Tibial artery (tissue), 4 donors: ENCODE results near the gene EFHC1.

ENCODE experiments used
- DNase-seq, 2 donors: peaks; one replicate each; pipeline ENCODE4 v3.0.0-alpha.2; 2019
- H3K27ac ChIP-seq, 2 donors: fragments of 200-600 bp; sonication (generic) in 1 of 2; 1 replicate in 1 of 2; 2 replicates in 1 of 2; pipeline ENCODE4 v1.5.1; 2018 to 2019; ENCODE audit warnings: mild to moderate bottlenecking in 1 of 2
- H3K27me3 ChIP-seq, 2 donors: fragments of 200-600 bp; sonication (generic) in 1 of 2; one replicate each; pipeline versions ENCODE4 v1.5.1 to v1.6.0; 2016 to 2019
- H3K36me3 ChIP-seq, 3 donors: fragments of 200-600 bp; sonication (generic) in 2 of 3; one replicate each; pipeline ENCODE4 v1.5.1; 2016 to 2019; ENCODE audit warnings: mild to moderate bottlenecking in 2 of 3
- H3K4me1 ChIP-seq, 4 donors: fragments of 200-600 bp; sonication (generic) in 2 of 4; 1 replicate in 3 of 4; 2 replicates in 1 of 4; pipeline ENCODE4 v1.5.1; 2016 to 2019
- H3K4me3 ChIP-seq, 2 donors: fragments of 200-600 bp; sonication (generic) in 1 of 2; 1 replicate in 1 of 2; 2 replicates in 1 of 2; pipeline ENCODE4 v1.5.1; 2018 to 2019; ENCODE audit warnings: mild to moderate bottlenecking in 2 of 2
- H3K9me3 ChIP-seq, 3 donors: fragments of 200-600 bp; sonication (generic) in 1 of 3; one replicate each; pipeline ENCODE4 v1.5.1; 2016 to 2019
- CTCF ChIP-seq, 2 experiments: fragments of 200-600 bp in 1 of 2; fragments of 450-650 bp in 1 of 2; IDR thresholded peaks; one replicate each; pipeline ENCODE4 v1.5.1; 2017 to 2019; ENCODE audit warnings: antibody characterized with exemption in 2 of 2, mild to moderate bottlenecking in 1 of 2, moderate library complexity in 1 of 2
- intact Hi-C: fragments of 100-400 bp; cut with DNase I; formaldehyde crosslinking; loops from one replicate; pipeline ENCODE4 v1.15.0; 2023; ENCODE audit warnings: low total_unique reads

EFHC1 gene

GRCh38 chr6:52511163-52511562 lies 91.0 kb downstream of the EFHC1 start:
- Histone ChIP-seq H3K9me3 (no peaks in the 10 kb centered on the region), H3K4me1 (peaks cover 0 to 80% (median 46%) of the 10 kb centered on the region in 4 donors), H3K36me3 (peaks cover 40 to 59% (median 47%) of the 10 kb centered on the region in 3 donors), H3K27ac (peak overlapping the region; percentile 82 to 83), H3K27me3 (no peaks in the 10 kb centered on the region), H3K4me3 (no peak overlapping the region)
- no peak for TF ChIP-seq CTCF (IDR thresholded peaks at IDR 0.05)
- no peak for DNase-seq
- intact Hi-C loops, result no loop called here

- no peaks in the 10 kb centered on the region for H3K27me3 ChIP-seq
- no peak for DNase-seq
- no peak for TF ChIP-seq CTCF (IDR thresholded peaks at IDR 0.05)
- peak overlapping the region; percentile 82 to 83 for H3K27ac ChIP-seq
- no peak overlapping the region for H3K4me3 ChIP-seq
- no peaks in the 10 kb centered on the region for H3K9me3 ChIP-seq
- intact Hi-C loops, result no loop called here
- peaks cover 0 to 85% (median 48%) of the 10 kb centered on the region in 4 donors for H3K4me1 ChIP-seq
- H3K36me3 ChIP-seq, result peaks cover 35 to 56% (median 42%) of the 10 kb centered on the region in 3 donors
These were observed 91.5 kb downstream of the EFHC1 start for GRCh38 chr6:52511572-52512151.

GRCh38 chr6:52512199-52512598 lies 92.1 kb downstream of the EFHC1 start:
- Histone ChIP-seq H3K4me3 (no peak overlapping the region), H3K27me3 (no peaks in the 10 kb centered on the region), H3K4me1 (peaks cover 0 to 90% (median 52%) of the 10 kb centered on the region in 4 donors), H3K27ac (peak overlapping the region; percentile 82 to 83), H3K9me3 (no peaks in the 10 kb centered on the region), H3K36me3 (peaks cover 29 to 51% (median 37%) of the 10 kb centered on the region in 3 donors)
- intact Hi-C loops, result no loop called here
- DNase-seq, result peak; percentile 75 to 87
- TF ChIP-seq CTCF (IDR thresholded peaks at IDR 0.05), result no peak

- Histone ChIP-seq H3K27me3 (no peaks in the 10 kb centered on the region), H3K27ac (peak overlapping the region; percentile 82 to 83), H3K4me1 (peaks cover 6 to 93% (median 56%) of the 10 kb centered on the region in 4 donors), H3K9me3 (no peaks in the 10 kb centered on the region), H3K4me3 (no peak overlapping the region), H3K36me3 (peaks cover 17 to 38% (median 28%) of the 10 kb centered on the region in 3 donors)
- TF ChIP-seq CTCF (IDR thresholded peaks at IDR 0.05), result no peak
- DNase-seq, result no peak
- intact Hi-C loops, result no loop called here
These were observed 93.3 kb downstream of the EFHC1 start for GRCh38 chr6:52513464-52513863.

- Histone ChIP-seq H3K36me3 (peaks cover 12 to 34% (median 24%) of the 10 kb centered on the region in 3 donors), H3K4me1 (peaks cover 7 to 96% (median 58%) of the 10 kb centered on the region in 4 donors), H3K9me3 (no peaks in the 10 kb centered on the region), H3K27ac (peak overlapping the region; percentile 82 to 83), H3K27me3 (no peaks in the 10 kb centered on the region), H3K4me3 (no peak overlapping the region)
- intact Hi-C loops, result no loop called here
- TF ChIP-seq CTCF (IDR thresholded peaks at IDR 0.05), result no peak
- no peak for DNase-seq
These were observed 93.8 kb downstream of the EFHC1 start for GRCh38 chr6:52513896-52514295.
